CD4-positive, alpha-beta memory T cell (primary cell): ENCODE results near the gene YDJC. TPM values are rescaled to one million over a fixed set of nuclear protein-coding genes. Genes with fewer than 3 reads are reported as not detected.

ENCODE experiments used
- CTCF ChIA-PET: fragments of 350-600 bp; sonication (Branson Sonifier 250); formaldehyde crosslinking; loops from one replicate; lab custom pipeline; 2021; ENCODE audit warnings: inconsistent platforms; ENCODE audit not compliant: partially characterized antibody; lab: Charles Lee
- POLR2A ChIA-PET: fragments of 350-600 bp; sonication (Branson Sonifier 250); formaldehyde crosslinking; loops from one replicate; lab custom pipeline; 2021; ENCODE audit not compliant: partially characterized antibody; lab: Charles Lee
- DNase-seq, 5 donors: peaks; one replicate each; pipeline versions ENCODE4 v3.0.0 to v3.0.0-alpha.2; 2020 to 2022; ENCODE audit warnings: mixed read lengths in 1 of 5
- H3K27ac ChIP-seq: one replicate; pipeline ENCODE4 v1.7.0; 2013; ENCODE audit warnings: low read depth, low read length
- H3K27me3 ChIP-seq: 2 replicates; pipeline ENCODE4 v1.7.0; 2013; ENCODE audit warnings: mild to moderate bottlenecking, low read length, moderate library complexity; ENCODE audit not compliant: insufficient read depth
- H3K36me3 ChIP-seq: 2 replicates; pipeline ENCODE4 v1.7.0; 2013; ENCODE audit warnings: mild to moderate bottlenecking, low read length, moderate library complexity; ENCODE audit not compliant: insufficient read depth
- H3K4me1 ChIP-seq: 2 replicates; pipeline ENCODE4 v1.7.0; 2013; ENCODE audit warnings: mild to moderate bottlenecking, low read length, moderate library complexity; ENCODE audit not compliant: insufficient read depth
- H3K4me3 ChIP-seq, 2 donors: one replicate each; pipeline ENCODE4 v1.7.0; 2013; ENCODE audit warnings: low read length in 2 of 2, mild to moderate bottlenecking in 1 of 2
- H3K9me3 ChIP-seq, 2 donors: one replicate each; pipeline ENCODE4 v1.7.0; 2013; ENCODE audit warnings: low read length in 2 of 2, control low read depth in 1 of 2; ENCODE audit not compliant: control insufficient read depth in 1 of 2
- H3K27ac Mint-ChIP-seq, 7 donors: one replicate each; pipeline ENCODE4 v1.8.0; 2020 to 2021; ENCODE audit warnings: mixed read lengths in 7 of 7, mild to moderate bottlenecking in 6 of 7, inconsistent platforms in 3 of 7, moderate library complexity in 3 of 7
- H3K27me3 Mint-ChIP-seq, 2 donors: one replicate each; pipeline ENCODE4 v1.8.0; 2020 to 2021; ENCODE audit warnings: mixed read lengths in 2 of 2
- H3K36me3 Mint-ChIP-seq, 2 donors: one replicate each; pipeline ENCODE4 v1.8.0; 2020 to 2021; ENCODE audit warnings: mixed read lengths in 2 of 2, inconsistent platforms in 1 of 2, mild to moderate bottlenecking in 1 of 2
- H3K4me1 Mint-ChIP-seq, 4 donors: one replicate each; pipeline ENCODE4 v1.8.0; 2020 to 2021; ENCODE audit warnings: mixed read lengths in 4 of 4, mild to moderate bottlenecking in 1 of 4
- H3K4me3 Mint-ChIP-seq, 8 donors: one replicate each; pipeline ENCODE4 v1.8.0; 2020 to 2021; ENCODE audit warnings: mixed read lengths in 8 of 8, mild to moderate bottlenecking in 7 of 8, moderate library complexity in 6 of 8, inconsistent platforms in 3 of 8
- H3K9me3 Mint-ChIP-seq, 8 donors: one replicate each; pipeline ENCODE4 v1.8.0; 2020 to 2021; ENCODE audit warnings: mixed read lengths in 8 of 8, mild to moderate bottlenecking in 5 of 8, inconsistent platforms in 3 of 8, moderate library complexity in 1 of 8
- intact Hi-C: fragments of 100-400 bp; cut with micrococcal nuclease; formaldehyde crosslinking; loops from one replicate; pipeline ENCODE4 v1.15.1; 2023
- polyA plus RNA-seq, 2 donors: library from polyadenylated mRNA; unstranded; fragments of 300-500 nt; fragmentation: Illumina TruSeq; gene quantifications; one replicate each; pipeline ENCODE4 v1.2.3, GENCODE V29; 2021
- total RNA-seq, 2 experiments: library from RNA; stranded (reverse); gene quantifications; one replicate each; pipeline ENCODE4 v1.2.3, GENCODE V29; 2021

Gene YDJC
- total and polyA plus RNA-seq, 4 experiments from 2014 or later = 45.7 to 52.8 (median 46.7) TPM

GRCh38 chr22:21643533-21644357, 13.9 kb upstream of the YDJC start:
- Mint-ChIP-seq H3K9me3 (no peaks in the 10 kb centered on the region), H3K4me3 (peak overlapping the region; percentile 72 to 89 (median 84)), H3K36me3 (peaks cover 14 to 25% of the 10 kb centered on the region in 2 donors), H3K27ac (peak overlapping the region; percentile 41 to 95 (median 89)), H3K4me1 (peaks cover 17 to 39% (median 29%) of the 10 kb centered on the region in 4 donors), H3K27me3 (peaks cover 0 to 1% of the 10 kb centered on the region in 2 donors)
- Histone ChIP-seq H3K36me3 (peaks cover 6% of the 10 kb centered on the region), H3K27me3 (no peaks in the 10 kb centered on the region), H3K27ac (no peak overlapping the region), H3K9me3 (no peaks in the 10 kb centered on the region), H3K4me1 (peaks cover 27% of the 10 kb centered on the region), H3K4me3 (no peak overlapping the region)
- ChIA-PET CTCF (interaction anchor here (1.2 to 7.2 kb wide), 9 partner anchors 9 to 76 kb away, joined by 3 to 245 read pairs (median 6); partner anchors contain the start of genes CCDC116, PPIL2 and YDJC), POLR2A (interaction anchor here (0.9 to 7.1 kb wide), 6 partner anchors 9 to 293 kb away, joined by 3 to 201 read pairs (median 14); partner anchors contain the start of genes PPIL2, UBE2L3 and YDJC)
- intact Hi-C loops = no loop called here
- DNase-seq = peak in 1 of 5 donors; percentile 10

GRCh38 chr22:21642584-21643448, 13.0 kb upstream of the YDJC start:
- H3K4me3 Mint-ChIP-seq = peak overlapping the region; percentile 77 to 89 (median 86)
- H3K27ac ChIP-seq = peak overlapping the region; percentile 63
- no peaks in the 10 kb centered on the region for H3K27me3 ChIP-seq
- H3K9me3 ChIP-seq = no peaks in the 10 kb centered on the region
- H3K4me3 ChIP-seq = peak overlapping the region; percentile 67 to 85
- peak overlapping the region; percentile 41 to 95 (median 91) for H3K27ac Mint-ChIP-seq
- intact Hi-C loops = loop anchor here (1.0 kb wide), 4 partner anchors 9 to 23 kb away; partner anchors contain the start of gene PPIL2
- peaks cover 13 to 25% of the 10 kb centered on the region in 2 donors for H3K36me3 Mint-ChIP-seq
- peaks cover 0 to 1% of the 10 kb centered on the region in 2 donors for H3K27me3 Mint-ChIP-seq
- H3K36me3 ChIP-seq = peaks cover 6% of the 10 kb centered on the region
- H3K4me1 ChIP-seq = peaks cover 27% of the 10 kb centered on the region
- POLR2A ChIA-PET = interaction anchor here (0.7 to 7.1 kb wide), 11 partner anchors 10 to 294 kb away, joined by 3 to 201 read pairs (median 7); partner anchors contain the start of genes CCDC116, PPIL2, UBE2L3 and YDJC
- peak; percentile 49 to 70 (median 56) for DNase-seq
- CTCF ChIA-PET = interaction anchor here (0.7 to 7.2 kb wide), 12 partner anchors 10 to 75 kb away, joined by 3 to 245 read pairs (median 4); partner anchors contain the start of genes CCDC116, PPIL2 and YDJC
- H3K4me1 Mint-ChIP-seq = peaks cover 17 to 39% (median 29%) of the 10 kb centered on the region in 4 donors
- H3K9me3 Mint-ChIP-seq = no peaks in the 10 kb centered on the region

- Histone ChIP-seq H3K36me3 (peaks cover 2% of the 10 kb centered on the region), H3K9me3 (no peaks in the 10 kb centered on the region), H3K27ac (peak within 1 kb of the TSS; percentile 63), H3K4me1 (peaks cover 25% of the 10 kb centered on the region), H3K4me3 (peak within 1 kb of the TSS; percentile 67 to 85), H3K27me3 (no peaks in the 10 kb centered on the region)
- POLR2A ChIA-PET = interaction anchor here (0.7 to 7.1 kb wide), 11 partner anchors 10 to 94 kb away, joined by 3 to 201 read pairs (median 7); partner anchors contain the start of genes CCDC116, PPIL2, YDJC and YPEL1
- peak; percentile 98 to 99 (median 98) for DNase-seq
- peak within 1 kb of the TSS; percentile 77 to 89 (median 86) for H3K4me3 Mint-ChIP-seq
- intact Hi-C loops = loop anchor here (1.0 kb wide), 4 partner anchors 10 to 24 kb away; partner anchors contain the start of gene PPIL2
- H3K4me1 Mint-ChIP-seq = peaks cover 17 to 39% (median 29%) of the 10 kb centered on the region in 4 donors
- CTCF ChIA-PET = interaction anchor here (0.7 to 7.2 kb wide), 8 partner anchors 10 to 74 kb away, joined by 3 to 245 read pairs (median 6); partner anchors contain the start of genes CCDC116, PPIL2 and YDJC
- peaks cover 13 to 25% of the 10 kb centered on the region in 2 donors for H3K36me3 Mint-ChIP-seq
- H3K9me3 Mint-ChIP-seq = no peaks in the 10 kb centered on the region
- peak within 1 kb of the TSS; percentile 41 to 95 (median 91) for H3K27ac Mint-ChIP-seq
- H3K27me3 Mint-ChIP-seq = peaks cover 0 to 1% of the 10 kb centered on the region in 2 donors
Measured at GRCh38 chr22:21641789-21642583, 12.2 kb upstream of the YDJC start, which contains the start of gene SDF2L1. Gene SDF2L1 (plus strand): TSS chr22:21642302. CDS start chr22:21642337, 35 bp downstream.

GRCh38 chr22:21641417-21641788, 11.6 kb upstream of the YDJC start:
- no peaks in the 10 kb centered on the region for H3K27me3 ChIP-seq
- CTCF ChIA-PET = interaction anchor here (0.6 to 7.2 kb wide), 7 partner anchors 10 to 69 kb away, joined by 3 to 245 read pairs (median 6); partner anchors contain the start of genes CCDC116, PPIL2 and YDJC
- no peaks in the 10 kb centered on the region for H3K36me3 ChIP-seq
- intact Hi-C loops = no loop called here
- peak overlapping the region; percentile 77 to 89 (median 86) for H3K4me3 Mint-ChIP-seq
- no peaks in the 10 kb centered on the region for H3K9me3 Mint-ChIP-seq
- peak in 1 of 5 donors; percentile 6 for DNase-seq
- H3K27ac Mint-ChIP-seq = peak overlapping the region in 5 of 7 donors; percentile 41 to 95 (median 91)
- peak overlapping the region; percentile 63 for H3K27ac ChIP-seq
- no peaks in the 10 kb centered on the region for H3K27me3 Mint-ChIP-seq
- peaks cover 20% of the 10 kb centered on the region for H3K4me1 ChIP-seq
- H3K9me3 ChIP-seq = no peaks in the 10 kb centered on the region
- POLR2A ChIA-PET = interaction anchor here (0.9 to 7.1 kb wide), 9 partner anchors 9 to 94 kb away, joined by 3 to 201 read pairs (median 7); partner anchors contain the start of genes CCDC116, PPIL2, YDJC and YPEL1
- peaks cover 13 to 33% (median 23%) of the 10 kb centered on the region in 4 donors for H3K4me1 Mint-ChIP-seq
- H3K4me3 ChIP-seq = peak overlapping the region; percentile 45 to 85
- H3K36me3 Mint-ChIP-seq = peaks cover 7 to 20% of the 10 kb centered on the region in 2 donors

GRCh38 chr22:21640810-21641209, 11.0 kb upstream of the YDJC start:
- no peak overlapping the region for H3K27ac ChIP-seq
- peak overlapping the region; percentile 33 to 89 (median 64) for H3K4me3 Mint-ChIP-seq
- intact Hi-C loops = no loop called here
- DNase-seq = no peak
- peaks cover 12 to 30% (median 22%) of the 10 kb centered on the region in 4 donors for H3K4me1 Mint-ChIP-seq
- POLR2A ChIA-PET = interaction anchor here (1.2 to 7.1 kb wide), 5 partner anchors 12 to 73 kb away, joined by 4 to 201 read pairs (median 22); partner anchors contain the start of genes PPIL2 and YDJC
- no peaks in the 10 kb centered on the region for H3K36me3 ChIP-seq
- no peak overlapping the region for H3K4me3 ChIP-seq
- no peaks in the 10 kb centered on the region for H3K9me3 Mint-ChIP-seq
- no peaks in the 10 kb centered on the region for H3K9me3 ChIP-seq
- H3K27me3 ChIP-seq = no peaks in the 10 kb centered on the region
- CTCF ChIA-PET = interaction anchor here (0.6 to 7.2 kb wide), 3 partner anchors 10 to 69 kb away, joined by 3 to 245 read pairs (median 4); partner anchors contain the start of genes CCDC116 and YDJC
- peaks cover 5 to 16% of the 10 kb centered on the region in 2 donors for H3K36me3 Mint-ChIP-seq
- no peaks in the 10 kb centered on the region for H3K27me3 Mint-ChIP-seq
- H3K27ac Mint-ChIP-seq = peak overlapping the region in 4 of 7 donors; percentile 55 to 95 (median 91)
- peaks cover 19% of the 10 kb centered on the region for H3K4me1 ChIP-seq
